ENCODE measurements around the gene RGS9BP.

- no peak for TF ChIP-seq CTCF (conservative IDR thresholded peaks at IDR 0.05; ENCODE audit: low read depth in 2 of 2)
- TF ChIP-seq JUNB (IDR thresholded peaks at IDR 0.05; ENCODE audit: unreplicated experiment) = no peak
- no peak for TF ChIP-seq POLR2AphosphoS5 (IDR thresholded peaks at IDR 0.05; ENCODE audit: low read depth)
- TF ChIP-seq EZH2 (IDR thresholded peaks at IDR 0.05; ENCODE audit: low read depth, unreplicated experiment) = no peak
- TF ChIP-seq EZH2phosphoT487 (IDR thresholded peaks at IDR 0.05; ENCODE audit: unreplicated experiment) = no peak
- TF ChIP-seq CREB1 (CRISPR knock-in tag; IDR thresholded peaks at IDR 0.05; ENCODE audit: low read depth) = no peak
- TF ChIP-seq ETS1 (IDR thresholded peaks at IDR 0.05) = no peak
- no peak for TF ChIP-seq STAT1 (IDR thresholded peaks at IDR 0.05; ENCODE audit: unreplicated experiment)
- no peak for TF ChIP-seq NANOG (IDR thresholded peaks at IDR 0.05; ENCODE audit: borderline replicate concordance)
- TF ChIP-seq REST (IDR thresholded peaks at IDR 0.05; ENCODE audit: unreplicated experiment) = no peak
- TF ChIP-seq ZNF462 (CRISPR knock-in tag; IDR thresholded peaks at IDR 0.05) = no peak
Measured at GRCh38 chr19:32673573-32673972, 2.1 kb upstream of the RGS9BP start.
